GM21526 (cell line): ENCODE data around the gene KRT6A.

Experiments
- ATAC-seq: cut with Tn5 transposase; IDR thresholded peaks from one replicate; pipeline ENCODE4 v1.9.1; 2021; ENCODE audit warnings: moderate library complexity; ENCODE audit not compliant: unreplicated experiment, low FRiP score

KRT6A gene

GRCh38 chr12:52438305-52439301, 54.5 kb downstream of the KRT6A start:
- ATAC-seq = no peak

- ATAC-seq = no peak
These were observed 55.5 kb downstream of the KRT6A start for GRCh38 chr12:52437508-52437907.
